Measurements from ENCODE around the gene UNC45A.

UNC45A gene

DNA sequence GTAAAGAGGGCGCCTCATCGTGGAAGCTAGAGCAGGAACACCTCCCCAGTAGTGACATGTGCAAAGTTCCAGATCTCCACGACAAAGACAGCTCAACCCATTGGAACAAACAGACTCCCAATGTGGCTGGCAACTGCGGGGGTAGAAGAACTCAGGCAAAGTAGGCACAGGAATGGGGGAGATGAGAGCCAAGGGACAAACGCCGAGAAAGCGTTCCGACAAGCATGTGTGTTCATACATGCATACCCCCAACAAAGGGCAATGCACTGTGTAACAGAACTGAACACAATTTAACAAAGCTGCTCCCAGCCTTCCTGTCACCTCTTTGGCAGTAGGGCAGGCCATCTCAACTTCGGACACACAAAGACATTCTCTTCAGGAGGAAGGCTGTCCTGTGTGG, 31.2 kb downstream of the UNC45A start:
- DNase-seq, result no peak

DNA sequence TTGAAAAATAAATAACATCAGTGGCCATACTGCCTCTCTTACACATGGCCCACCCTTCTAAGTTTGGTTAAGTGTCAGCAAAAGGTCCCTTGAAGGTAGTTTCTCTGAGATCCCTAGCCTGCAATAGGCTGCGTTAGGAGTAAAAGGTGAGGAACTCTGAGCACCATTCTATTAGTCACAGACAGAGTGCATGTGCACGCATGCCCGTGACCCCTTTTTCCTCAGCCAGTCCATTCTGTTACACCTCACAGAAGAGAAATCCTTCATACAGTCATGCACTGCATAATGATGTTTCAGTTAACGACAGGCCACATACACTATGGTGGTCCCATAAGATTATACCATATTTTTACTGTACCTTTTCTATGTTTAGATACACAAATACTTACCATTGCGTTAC, 32.1 kb downstream of the UNC45A start:
- DNase-seq, result no peak

- no peak for DNase-seq
Measured at GRCh38 chr15:90968434-90968833, 33.3 kb downstream of the UNC45A start.

- no peak for DNase-seq
Measured at GRCh38 chr15:90970274-90970673, 35.2 kb downstream of the UNC45A start.

DNA sequence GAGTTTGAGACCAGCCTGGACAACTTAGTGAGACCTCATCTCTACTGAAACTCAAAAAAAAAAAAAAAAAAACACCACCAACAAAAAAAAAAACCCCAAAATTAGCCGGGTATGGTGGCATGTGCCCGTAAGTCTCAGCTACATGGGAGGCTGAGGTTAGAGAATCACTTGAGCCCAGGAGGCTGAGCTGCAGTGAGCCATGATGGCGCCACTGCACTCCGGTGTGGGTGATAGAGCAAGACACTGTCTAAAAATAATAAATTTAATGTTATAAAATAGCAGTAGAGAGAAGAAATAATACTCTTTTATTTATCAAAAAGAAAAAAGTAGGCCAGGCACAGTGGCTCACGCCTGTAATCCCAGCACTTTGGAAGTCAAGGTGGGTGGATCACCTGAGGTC, 37.0 kb downstream of the UNC45A start:
- DNase-seq, result no peak

DNA sequence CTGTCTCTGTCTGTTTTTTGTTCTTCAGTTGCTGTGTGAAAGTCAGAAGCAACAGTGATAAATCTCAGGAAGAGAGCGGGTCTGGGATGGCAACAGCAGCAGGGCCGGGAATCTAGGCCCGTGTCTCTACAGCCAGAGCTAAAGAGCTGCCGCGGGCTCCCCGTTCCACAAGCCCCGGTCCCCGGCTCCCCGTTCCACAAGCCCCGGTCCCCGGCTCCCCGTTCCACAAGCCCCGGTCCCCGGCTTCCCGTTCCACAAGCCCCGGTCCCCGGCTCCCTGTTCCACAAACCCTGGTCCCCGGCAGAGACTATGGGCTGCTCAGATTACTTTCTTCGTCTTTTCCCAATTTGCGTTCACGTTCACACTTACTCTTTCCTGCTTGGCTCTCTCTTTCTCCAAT, 39.1 kb downstream of the UNC45A start:
- no peak for DNase-seq

- DNase-seq, result no peak
Measured at GRCh38 chr15:90979582-90979981, 44.5 kb downstream of the UNC45A start.

- DNase-seq, result no peak
Measured at GRCh38 chr15:90981681-90982080, 46.6 kb downstream of the UNC45A start.

- no peak for DNase-seq
Measured at GRCh38 chr15:90982135-90982534, 47.0 kb downstream of the UNC45A start.

GRCh38 chr15:90986790-90987507, 51.9 kb downstream of the UNC45A start:
- DNase-seq, result no peak

- DNase-seq, result no peak
Measured at GRCh38 chr15:90987561-90988141, 52.6 kb downstream of the UNC45A start.

DNA sequence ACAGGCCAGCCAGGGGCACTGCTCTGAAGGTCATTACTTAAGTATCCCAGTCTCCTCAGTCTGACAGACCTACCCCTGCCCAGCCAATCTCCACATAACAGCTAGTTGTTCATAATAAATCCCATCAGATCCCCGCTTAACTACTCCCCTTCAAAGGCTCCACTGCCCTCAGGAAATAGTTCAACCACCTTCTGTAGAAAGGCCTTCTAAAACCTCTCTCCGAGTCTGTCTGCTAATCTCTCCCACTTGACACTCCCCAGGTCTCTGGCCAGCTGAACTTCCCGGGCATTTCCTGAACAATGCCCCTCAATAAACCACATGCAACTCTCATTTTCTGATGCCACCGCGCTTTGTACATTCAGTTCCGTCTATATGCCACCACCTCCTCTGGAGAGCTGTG, 53.2 kb downstream of the UNC45A start:
- no peak for DNase-seq

- no peak for DNase-seq
Measured at GRCh38 chr15:90989040-90989768, 54.1 kb downstream of the UNC45A start.

DNA sequence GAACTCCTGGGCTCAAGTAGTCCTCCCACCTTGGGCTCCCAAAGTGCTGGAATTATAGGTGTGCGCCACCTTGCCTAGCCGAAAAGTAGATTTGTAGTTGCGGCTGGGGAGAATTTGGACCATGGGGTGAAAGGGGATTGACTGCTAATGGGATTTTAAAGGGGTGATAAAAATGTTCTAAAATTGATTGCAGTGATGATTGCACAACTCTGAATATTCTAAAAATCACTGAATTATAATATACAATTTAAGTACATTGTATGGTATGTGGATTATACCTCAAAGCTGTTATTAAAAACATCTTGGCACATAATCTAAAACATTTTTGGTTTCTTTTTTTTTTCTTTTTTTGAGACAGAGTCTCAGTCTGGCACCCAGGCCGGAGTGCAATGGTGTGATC, 55.4 kb downstream of the UNC45A start:
- DNase-seq, result no peak

DNA sequence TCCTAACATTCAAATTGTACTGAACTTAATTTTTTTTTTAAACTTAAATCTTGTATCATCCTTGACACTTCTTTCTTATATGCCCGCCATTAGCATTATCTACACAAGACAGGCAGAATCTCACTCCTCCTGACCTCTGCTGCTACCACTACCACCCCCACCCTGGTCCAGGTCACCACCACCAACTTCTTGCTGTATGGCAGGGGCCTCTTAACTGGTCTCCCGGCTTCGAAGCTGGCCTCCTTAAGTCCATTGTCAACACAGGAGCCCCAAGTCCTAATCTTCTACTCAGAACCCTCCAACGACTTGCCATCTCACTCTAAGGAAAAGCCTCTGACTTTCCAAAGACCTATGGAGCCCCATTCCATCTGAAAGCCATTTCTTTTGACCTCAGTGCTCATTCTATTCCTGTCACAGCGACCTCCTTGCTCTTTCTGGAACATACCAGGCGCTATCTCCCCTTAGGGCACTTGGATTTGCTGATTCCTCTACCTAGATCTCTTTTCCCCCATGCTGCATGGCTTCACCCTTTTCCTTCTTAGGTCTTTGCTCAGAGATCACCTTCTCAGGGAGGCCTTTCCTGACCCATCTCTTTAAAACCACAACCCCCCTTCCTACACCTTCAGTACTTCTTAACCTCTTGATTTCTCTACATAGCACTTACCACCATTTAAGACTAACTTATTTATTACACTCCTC, 56.7 kb downstream of the UNC45A start:
- no peak for DNase-seq

DNA sequence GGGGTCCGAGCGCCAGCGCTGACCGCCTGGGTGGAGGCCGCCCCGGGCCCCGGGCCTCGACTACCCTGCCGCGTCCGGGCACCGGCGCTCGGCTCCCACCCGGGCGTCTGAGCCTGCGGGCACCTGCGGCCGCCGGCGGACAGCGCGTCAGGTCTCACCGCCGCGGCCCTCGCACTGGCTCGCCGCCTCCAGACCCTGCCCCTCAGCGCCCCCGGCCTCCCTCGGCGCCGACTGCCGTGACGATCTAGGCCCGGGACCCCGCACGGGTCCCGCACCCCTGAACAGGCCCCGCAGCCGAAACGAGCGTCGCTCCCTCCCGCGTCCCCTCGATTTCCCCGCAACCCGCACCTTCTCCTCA, 59.0 kb downstream of the UNC45A start:
- no peak for DNase-seq

DNA sequence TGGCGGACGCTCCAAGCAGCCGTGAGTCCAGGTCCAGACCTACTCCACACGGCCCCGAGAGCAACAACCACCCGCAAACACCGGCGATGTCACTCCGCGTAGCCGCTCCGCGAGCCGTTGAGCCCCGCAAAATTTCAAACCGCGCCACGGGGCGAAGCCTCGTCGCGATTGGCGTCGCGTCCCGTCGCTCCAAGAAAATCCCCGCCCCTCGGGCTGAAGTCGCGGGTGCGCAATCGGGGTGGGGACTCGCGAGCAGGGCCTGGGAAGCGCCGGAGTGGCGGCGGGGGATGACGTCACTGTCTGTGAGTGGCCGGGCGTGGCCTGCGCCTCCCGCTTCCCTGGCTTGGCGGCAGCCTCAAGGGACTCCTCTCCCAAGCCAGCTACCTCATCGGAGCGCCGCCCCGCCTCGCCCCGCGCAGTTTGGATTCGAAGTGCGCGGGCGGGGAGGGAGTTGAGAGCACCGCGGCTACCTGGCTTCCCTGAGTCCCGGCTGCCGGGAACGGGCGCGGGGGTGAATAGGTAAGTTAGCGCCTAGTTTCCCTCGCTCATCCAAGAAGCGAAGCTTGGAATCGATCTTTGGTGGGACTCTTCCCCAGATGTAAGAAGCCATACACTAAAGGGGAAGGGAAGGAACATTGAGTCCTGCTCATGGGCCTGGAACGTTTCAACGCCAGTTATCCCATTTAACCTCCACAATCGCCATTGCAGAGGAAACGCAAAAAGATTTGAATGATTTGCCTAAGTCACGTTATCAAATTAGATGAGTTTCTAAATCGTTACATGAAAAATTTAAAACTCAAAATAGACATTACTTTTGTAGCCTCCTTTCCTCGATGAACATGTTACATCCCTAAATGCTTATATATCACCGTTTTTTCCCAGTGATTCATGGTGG, 59.6 kb downstream of the UNC45A start, which contains the start of gene PRC1:
TSS of gene PRC1 (minus strand) at position 119 of the 895 bp plus-strand sequence. CDS start at position 1, 118 bp downstream.
- peak; percentile 97 to 98 for DNase-seq

DNA sequence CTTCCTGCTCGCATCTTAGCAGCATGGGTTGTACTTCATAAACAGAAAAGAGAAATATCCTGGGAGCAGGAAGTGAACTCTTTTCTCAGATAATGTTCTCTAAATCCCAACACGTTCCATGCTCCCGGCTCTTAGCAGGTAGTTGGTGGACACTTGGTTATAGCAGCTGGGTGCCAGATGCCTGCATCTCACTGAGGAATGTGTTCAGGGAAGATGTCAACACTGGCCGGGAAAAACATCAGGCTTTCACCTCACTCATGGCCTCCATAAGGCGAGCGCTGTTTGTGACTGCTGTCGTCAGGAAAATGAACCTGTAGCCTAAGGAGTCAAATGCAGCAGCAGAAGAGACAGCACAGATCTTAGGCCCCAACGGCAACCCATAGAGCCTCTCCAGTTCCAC, 63.7 kb downstream of the UNC45A start:
- no peak for DNase-seq

GRCh38 chr15:91001209-91001608, 66.1 kb downstream of the UNC45A start:
- DNase-seq, result no peak

All from SW 1271 (cell line).